Stimulated activated CD8-positive, alpha-beta memory T cell treated with anti-CD3 and anti-CD28 coated beads, Interleukin-4, amount 100 ng/mL, for 48 hours (primary cell): Measurements from ENCODE around the gene HID1.

Experiments used
- DNase-seq: peaks from one replicate; pipeline ENCODE4 v3.0.0-alpha.2; 2020

HID1 gene

DNA sequence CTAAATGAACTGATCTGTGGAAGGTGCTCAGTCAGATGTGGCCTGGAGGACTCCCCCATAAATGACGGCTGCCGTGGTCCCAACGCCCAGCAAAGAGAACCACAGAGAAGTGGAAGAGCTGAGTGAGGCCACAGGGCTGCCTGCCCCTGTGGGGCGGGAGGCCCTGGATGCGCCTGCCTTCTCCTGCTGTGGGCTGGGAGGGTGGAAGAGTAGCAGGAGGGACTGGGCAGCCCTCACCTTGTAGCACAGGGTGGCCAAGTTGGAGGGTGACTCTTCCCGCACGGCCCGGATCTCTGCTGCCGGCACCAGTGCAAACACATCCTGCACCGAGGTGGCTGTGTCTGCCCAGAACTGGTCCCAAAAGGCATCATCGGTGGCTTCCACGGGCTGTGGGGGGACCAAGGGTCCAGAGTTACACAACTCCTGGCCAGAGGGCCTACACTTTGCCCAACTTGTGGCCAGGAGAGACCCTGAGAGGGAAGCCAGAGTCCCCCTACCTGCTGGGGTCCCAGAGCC is 8.3 kb downstream of the HID1 start:
- DNase-seq = no peak

GRCh38 chr17:74963656-74964055 is 8.9 kb downstream of the HID1 start:
- DNase-seq = no peak

DNA sequence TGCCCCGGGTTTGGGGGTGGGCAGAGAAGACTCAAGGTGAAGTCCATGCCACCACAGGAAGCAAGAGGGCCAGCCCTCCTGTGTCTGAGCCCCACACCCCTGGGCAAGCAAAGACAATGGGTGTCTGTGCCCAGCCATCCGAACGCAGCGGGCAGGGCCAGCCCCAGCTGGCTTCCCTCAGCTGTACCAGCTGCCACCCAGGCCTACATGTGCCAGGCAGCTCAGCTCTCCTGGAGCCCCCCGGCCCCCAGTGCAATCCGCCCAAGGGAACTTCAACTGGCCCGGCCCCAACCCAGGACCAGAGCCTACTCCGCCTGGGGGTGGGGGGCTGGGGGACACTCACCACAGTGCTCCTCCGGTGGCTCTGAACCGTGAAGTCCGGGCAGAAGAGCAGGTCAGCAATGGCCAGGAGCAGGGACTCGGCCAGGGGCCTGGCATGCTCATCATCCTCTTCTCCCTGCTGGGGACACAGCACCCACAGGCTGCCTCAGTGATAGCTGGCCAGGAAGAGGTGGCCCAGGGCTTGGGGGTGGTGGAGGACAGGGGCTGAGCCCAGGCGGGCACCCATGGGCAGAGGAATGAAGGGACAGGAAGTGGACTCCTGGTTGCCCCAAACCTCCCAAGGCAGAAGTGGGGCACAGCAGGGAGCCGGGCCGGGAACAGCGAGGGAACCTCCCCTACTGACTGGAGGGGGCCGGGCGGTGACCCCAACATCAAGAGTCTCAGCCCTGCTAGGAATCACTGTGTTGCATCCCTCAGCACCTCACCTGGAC is 9.8 kb downstream of the HID1 start:
- no peak for DNase-seq

GRCh38 chr17:74961657-74962350 is 10.8 kb downstream of the HID1 start:
- peak; percentile 94 for DNase-seq

DNA sequence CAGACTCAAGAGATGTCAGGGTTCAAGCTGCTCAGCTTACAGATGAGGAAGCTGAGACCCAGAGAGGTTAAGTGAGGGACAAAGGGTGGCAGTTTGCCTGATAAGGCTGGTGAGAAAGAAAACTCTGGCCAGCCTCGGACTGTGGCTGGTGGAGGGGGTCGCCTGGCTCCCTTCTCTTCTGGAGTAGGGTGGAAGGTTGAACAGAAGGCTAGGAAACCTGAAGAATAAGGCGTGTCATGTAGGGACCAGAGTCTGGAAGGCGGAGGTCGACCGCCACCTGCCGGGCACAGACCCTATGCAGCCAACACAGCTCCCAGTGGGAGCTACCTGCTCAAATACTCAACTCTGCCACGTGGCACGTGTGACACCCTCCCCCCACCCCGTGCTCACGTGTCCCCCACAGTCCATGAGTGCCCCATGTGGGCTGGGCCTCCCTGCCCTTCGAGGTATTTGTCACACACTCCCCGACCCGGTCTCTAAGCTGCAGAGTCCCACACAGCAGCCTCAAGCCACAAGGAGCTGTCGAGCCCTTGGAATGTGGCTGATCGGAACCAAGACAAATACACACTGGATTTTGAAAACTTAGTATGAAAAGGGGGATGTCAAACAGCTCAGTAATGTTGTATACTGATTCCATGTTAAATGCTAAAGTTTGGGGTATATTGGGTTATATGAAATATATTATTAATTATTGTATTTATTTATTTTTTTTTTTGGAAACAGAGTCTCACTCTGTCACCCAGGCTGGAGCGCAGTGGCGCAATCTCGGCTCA is 11.8 kb downstream of the HID1 start:
- DNase-seq = peak; percentile 69

DNA sequence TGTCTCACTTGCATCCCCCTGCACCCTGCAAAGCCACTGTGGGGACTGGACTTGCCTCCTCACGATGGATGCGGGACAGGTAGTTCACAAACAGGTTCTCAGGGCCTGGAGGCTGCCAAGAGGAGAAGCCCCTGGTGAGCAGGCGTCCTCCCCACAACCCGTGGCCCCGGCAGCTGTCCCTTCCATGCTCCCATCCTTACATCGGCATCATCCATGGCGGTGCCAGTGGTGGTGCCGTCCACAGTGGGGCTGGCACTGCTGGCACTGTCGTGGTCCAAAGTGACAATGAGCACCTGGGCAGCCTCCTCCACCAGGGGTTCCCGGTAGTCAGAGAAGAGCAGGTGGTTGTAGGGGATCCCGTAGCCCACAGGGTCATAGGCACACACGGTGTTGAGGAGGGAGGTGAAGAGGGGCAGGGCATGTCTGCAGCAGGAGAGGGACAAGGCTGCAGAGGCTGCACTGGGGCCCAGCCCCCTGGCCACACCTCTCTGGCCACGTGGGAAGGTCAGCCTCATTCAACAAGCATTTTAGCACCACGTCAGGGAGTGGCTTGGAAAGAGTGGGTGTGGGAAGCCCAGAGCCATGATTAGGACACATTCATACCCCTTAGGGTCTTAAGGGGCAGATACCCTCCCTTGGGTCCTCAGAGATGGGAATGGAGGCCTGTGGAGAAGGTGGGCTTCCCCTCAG is 12.6 kb downstream of the HID1 start:
- no peak for DNase-seq

DNA sequence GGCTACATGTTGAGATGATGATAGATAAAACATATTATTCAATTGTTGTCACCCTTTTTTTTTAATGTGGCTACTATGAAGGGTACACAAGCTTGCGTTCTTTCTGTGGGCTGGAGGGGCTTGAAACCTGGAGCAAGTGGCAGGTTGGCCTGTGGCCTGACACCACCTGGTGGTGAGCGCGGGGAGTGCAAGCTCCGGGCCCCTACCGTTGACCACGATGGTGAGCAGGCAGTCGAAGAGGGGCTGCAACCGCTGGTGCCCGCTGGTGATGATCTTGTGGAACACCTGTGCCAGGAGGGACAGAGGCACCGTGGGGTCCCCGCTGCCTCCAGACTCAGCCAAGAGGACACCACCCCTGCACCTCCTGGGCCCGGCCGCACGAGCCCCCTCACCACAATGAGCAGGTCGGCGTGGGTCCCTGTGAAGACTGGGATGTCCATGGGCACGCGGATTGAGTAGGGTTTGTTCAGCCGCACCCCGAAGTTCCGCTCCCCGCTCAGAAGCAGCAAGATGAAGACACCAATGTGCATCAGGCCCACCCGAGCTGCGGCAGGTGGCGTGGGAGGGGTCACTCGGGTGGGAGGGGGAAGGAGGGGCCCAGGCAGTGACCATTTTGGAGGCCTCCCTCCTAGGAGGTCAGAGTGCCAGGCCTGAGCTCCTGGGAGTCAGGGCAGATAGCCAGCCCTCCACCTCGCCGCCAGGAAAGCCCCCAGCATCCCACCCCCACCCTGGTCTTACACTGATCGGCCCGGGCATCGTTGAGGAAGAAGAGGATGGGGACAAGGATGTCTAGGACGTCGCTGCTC is 14.4 kb downstream of the HID1 start:
- DNase-seq = peak; percentile 96

- no peak for DNase-seq
Measured at GRCh38 chr17:74956093-74956492, 16.5 kb downstream of the HID1 start.

- DNase-seq = no peak
Measured at GRCh38 chr17:74954665-74955421, 17.7 kb downstream of the HID1 start.

DNA sequence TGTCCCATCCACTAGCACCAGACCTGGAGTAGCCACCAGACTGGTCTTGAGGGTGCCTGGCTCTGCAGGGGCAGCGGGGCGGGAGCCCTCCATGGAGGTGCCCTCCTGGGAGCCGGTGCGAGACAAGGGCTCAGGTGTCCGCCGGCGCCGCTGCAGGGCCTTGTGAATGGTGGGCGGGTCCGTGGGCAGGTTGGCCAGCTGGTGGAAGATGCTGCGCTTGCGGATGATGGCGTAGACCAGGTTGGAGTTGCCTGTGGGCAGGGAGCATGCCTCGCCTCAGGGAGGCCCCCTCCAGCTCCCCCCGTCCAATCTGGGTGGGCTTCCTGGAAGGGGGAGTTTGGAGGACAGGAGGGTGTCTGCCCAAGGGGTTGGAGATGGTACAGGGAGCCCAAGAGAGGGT is 18.4 kb downstream of the HID1 start:
- no peak for DNase-seq

DNA sequence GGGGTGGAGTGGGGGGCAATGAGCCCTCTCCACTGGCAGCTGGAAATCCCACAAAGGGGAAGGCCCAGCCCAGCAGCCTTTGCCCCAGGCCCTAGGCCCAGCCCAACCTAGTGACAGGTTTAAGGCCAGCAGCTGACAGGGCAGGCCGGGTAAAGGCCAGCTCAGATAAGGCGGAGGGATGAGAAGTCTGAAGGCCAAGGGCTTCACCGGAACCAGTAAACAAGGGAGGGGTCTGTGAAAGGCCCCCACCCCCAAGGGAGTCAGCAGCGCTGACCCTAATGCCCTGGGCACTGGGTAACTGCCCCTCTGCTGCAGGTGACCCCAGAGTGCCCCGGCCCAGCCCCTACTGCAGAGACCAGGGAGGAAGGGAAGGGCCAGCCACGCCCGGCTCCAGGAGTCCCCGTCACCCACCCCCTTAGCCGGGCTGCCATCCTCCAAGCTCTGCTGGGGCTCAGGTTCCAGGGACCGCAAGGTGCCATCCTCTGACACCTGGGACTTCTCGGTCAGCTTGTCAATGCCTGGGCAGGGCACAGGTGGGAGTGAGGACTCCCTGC is 19.3 kb downstream of the HID1 start:
- DNase-seq = no peak

GRCh38 chr17:74952431-74953133 is 20.0 kb downstream of the HID1 start:
- no peak for DNase-seq

- no peak for DNase-seq
Measured at GRCh38 chr17:74951680-74952421, 20.7 kb downstream of the HID1 start.

GRCh38 chr17:74951065-74951464 is 21.5 kb downstream of the HID1 start:
- no peak for DNase-seq

GRCh38 chr17:74950207-74950606 is 22.4 kb downstream of the HID1 start:
- DNase-seq = no peak

DNA sequence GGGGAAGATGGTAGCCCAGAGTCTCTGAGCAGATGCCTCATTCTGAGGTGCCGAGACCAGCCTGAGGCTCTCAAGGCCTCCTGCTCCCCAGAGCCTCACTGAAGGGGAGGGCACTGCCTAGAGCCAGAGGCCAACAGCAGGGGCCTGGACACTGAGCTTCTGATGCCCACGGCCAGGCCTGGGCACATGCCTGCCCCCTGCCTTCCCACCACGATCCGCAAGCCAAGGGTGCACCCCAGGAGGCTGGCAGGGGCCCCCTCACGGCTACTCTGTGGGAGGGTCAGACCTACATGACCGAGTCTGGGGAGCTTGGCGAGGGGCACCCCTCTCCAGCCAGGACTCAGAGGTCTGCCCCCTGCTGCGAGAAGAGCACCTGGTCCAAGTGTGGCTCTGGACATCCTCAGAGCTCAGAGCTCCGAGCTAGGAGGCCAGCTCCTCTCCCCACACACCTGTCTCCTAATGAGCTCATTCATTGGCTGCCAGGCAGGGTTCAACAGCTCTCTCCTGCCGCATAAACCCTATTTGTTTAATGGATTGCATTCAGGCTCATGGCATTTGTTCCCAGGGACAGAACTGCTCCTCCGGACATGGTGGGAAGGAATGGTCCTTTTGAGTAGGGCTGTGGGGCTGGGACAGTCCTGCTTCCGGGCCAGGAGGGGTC is 23.0 kb downstream of the HID1 start:
- no peak for DNase-seq

- no peak for DNase-seq
Measured at GRCh38 chr17:74947041-74947754, 25.4 kb downstream of the HID1 start.

DNA sequence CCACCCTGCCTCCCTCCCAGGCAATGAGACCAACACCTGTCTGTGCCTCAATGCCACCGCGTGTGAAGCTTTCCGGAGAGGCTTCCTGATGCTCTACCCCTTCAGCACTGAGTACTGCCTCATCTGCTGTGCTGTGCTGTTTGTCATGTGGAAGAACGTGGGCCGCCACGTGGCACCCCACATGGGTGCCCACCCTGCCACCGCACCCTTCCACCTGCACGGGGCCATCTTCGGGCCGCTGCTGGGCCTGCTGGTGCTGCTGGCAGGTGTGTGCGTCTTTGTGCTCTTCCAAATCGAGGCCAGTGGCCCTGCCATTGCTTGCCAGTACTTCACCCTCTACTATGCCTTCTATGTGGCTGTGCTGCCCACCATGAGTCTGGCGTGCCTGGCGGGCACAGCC is 25.9 kb downstream of the HID1 start:
- no peak for DNase-seq
